Neural progenitor cell (in vitro differentiated cells): ENCODE data around the gene LYRM2.

ENCODE experiments used
- CTCF ChIP-seq: fragments of 200-600 bp; sonication (generic); IDR thresholded peaks from 2 replicates; pipeline ENCODE4 v1.5.1; 2017; ENCODE audit warnings: antibody characterized with exemption, mild to moderate bottlenecking
- EZH2 ChIP-seq: fragments of 200-600 bp; sonication (generic); IDR thresholded peaks from 2 replicates; pipeline ENCODE4 v1.6.1; 2017; ENCODE audit warnings: antibody characterized with exemption, mild to moderate bottlenecking, moderate library complexity
- EZH2phosphoT487 ChIP-seq: fragments of 200-600 bp; sonication (generic); IDR thresholded peaks from 2 replicates; pipeline ENCODE4 v1.6.1; 2017; ENCODE audit warnings: antibody characterized with exemption

DNA sequence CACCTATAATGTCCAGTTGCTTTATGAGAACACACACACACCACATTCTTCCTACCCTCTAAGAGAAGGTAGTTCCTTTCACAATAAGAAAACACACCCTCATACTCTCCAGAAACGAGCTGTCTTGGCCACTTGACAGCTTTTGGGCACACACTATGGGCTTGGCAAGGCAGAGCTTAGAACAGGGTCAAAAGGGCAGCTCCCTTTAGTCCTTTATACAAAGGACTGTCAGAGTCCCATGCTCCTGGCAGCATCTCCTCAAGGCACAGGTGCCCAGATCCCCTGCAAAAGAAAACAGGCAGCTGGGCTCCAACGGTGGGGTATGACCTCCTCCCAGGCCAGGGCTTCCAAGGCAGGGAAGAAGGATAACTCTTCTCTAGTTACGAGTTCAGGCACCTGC lies 4.9 kb upstream of the LYRM2 start:
- TF ChIP-seq CTCF (no peak), EZH2 (no peak), EZH2phosphoT487 (no peak)
